Gastroesophageal sphincter (tissue), 4 donors: ENCODE results near the gene INPP5A. TPM values are rescaled to one million over a fixed set of nuclear protein-coding genes. Genes with fewer than 3 reads are reported as not detected.

ENCODE experiments used
- ATAC-seq: fragments of 150-250 bp; one replicate; pipeline ENCODE4 v1.9.1; 2016; ENCODE audit warnings: mild to moderate bottlenecking, moderate library complexity
- H3K27ac ChIP-seq, 4 donors: fragments of 200-600 bp; sonication (generic) in 3 of 4; 1 replicate in 3 of 4; 2 replicates in 1 of 4; pipeline ENCODE4 v1.5.1; 2016 to 2019
- H3K27me3 ChIP-seq: fragments of 200-600 bp; sonication (generic); one replicate; pipeline ENCODE4 v1.5.1; 2019
- H3K36me3 ChIP-seq, 2 donors: fragments of 200-600 bp; sonication (generic); one replicate each; pipeline ENCODE4 v1.5.1; 2019; ENCODE audit warnings: control low read depth in 1 of 2
- H3K4me1 ChIP-seq, 3 donors: fragments of 200-600 bp; sonication (generic); 1 replicate in 2 of 3; 2 replicates in 1 of 3; pipeline ENCODE4 v1.5.1; 2016 to 2019; ENCODE audit warnings: control low read depth in 2 of 3
- H3K4me3 ChIP-seq, 2 donors: fragments of 200-600 bp; sonication (generic); one replicate each; pipeline ENCODE4 v1.5.1; 2019; ENCODE audit warnings: mild to moderate bottlenecking in 1 of 2, moderate library complexity in 1 of 2
- H3K9me3 ChIP-seq, 3 donors: fragments of 200-600 bp; sonication (generic); one replicate each; pipeline ENCODE4 v1.5.1; 2017 to 2019; ENCODE audit warnings: control low read depth in 2 of 3
- EP300 ChIP-seq: sonication (generic); formaldehyde crosslinking; IDR thresholded peaks from one replicate; pipeline ENCODE4 v1.6.1; 2017; ENCODE audit warnings: antibody characterized with exemption, mild to moderate bottlenecking
- POLR2A ChIP-seq, 2 donors: fragments of 450-650 bp; IDR thresholded peaks; one replicate each; pipeline ENCODE4 v1.6.1; 2017; ENCODE audit warnings: antibody characterized with exemption in 2 of 2, mild to moderate bottlenecking in 2 of 2, moderate library complexity in 1 of 2
- POLR2AphosphoS5 ChIP-seq: sonication (generic); formaldehyde crosslinking; IDR thresholded peaks from one replicate; pipeline ENCODE4 v1.6.1; 2017; ENCODE audit warnings: antibody characterized with exemption
- WGBS, 2 donors: methylation state at CpG; one replicate each; pipeline ENCODE4 v1.1.5; 2018; ENCODE audit warnings: low coverage in 1 of 2; 5-methylcytosine and 5-hydroxymethylcytosine counted together
- total RNA-seq, 4 donors: library from RNA; depleted of rRNA; stranded (reverse); fragments of >200 nt; gene quantifications; one replicate each; pipeline ENCODE4 v1.1.0, GENCODE V29; 2016
- TF ChIP-seq, protein P1 (sequence below), 4 experiments: fragments of 200-600 bp in 2 of 4; fragments of 450-650 bp in 2 of 4; sonication (generic) in 1 of 4; IDR thresholded peaks; one replicate each; pipeline ENCODE4 v1.5.1; 2017 to 2019; ENCODE audit warnings: antibody characterized with exemption in 4 of 4, mild to moderate bottlenecking in 2 of 4, moderate library complexity in 2 of 4

The INPP5A gene
- total RNA-seq, 4 donors from 2014 or later = 111 to 288 (median 215) TPM

DNA sequence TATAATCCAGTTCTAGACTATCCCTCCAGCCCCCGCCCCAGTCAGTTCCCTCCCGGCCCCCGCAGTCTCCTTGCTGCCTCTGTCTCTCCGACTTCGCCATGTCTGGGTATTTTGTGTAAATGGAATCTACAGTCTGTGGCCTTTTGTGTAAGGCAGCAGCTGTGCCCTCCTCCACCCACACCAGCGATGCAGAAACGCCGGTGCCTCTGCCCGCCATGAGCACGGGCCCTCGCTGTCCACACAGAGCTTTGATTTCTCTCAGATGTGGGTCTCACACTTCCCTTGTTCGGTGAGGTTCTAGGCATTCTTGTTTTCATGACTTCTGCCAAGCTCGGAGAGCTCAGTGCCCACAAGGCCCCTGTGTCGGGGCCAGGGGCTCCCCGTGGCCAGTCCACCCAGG lies 210.5 kb downstream of the INPP5A start:
- Histone ChIP-seq H3K4me1 (peaks cover 0 to 35% (median 0%) of the 10 kb centered on the region in 3 donors), H3K27me3 (no peaks in the 10 kb centered on the region), H3K27ac (no peak overlapping the region), H3K36me3 (peaks cover 0 to 68% of the 10 kb centered on the region in 2 donors), H3K4me3 (no peak overlapping the region), H3K9me3 (no peaks in the 10 kb centered on the region)
- 75 to 90% methylated on average over 6 to 9 of the region's 15 CpGs for WGBS, 2 donors
- ATAC-seq = no peak
- TF ChIP-seq, protein P1, sequence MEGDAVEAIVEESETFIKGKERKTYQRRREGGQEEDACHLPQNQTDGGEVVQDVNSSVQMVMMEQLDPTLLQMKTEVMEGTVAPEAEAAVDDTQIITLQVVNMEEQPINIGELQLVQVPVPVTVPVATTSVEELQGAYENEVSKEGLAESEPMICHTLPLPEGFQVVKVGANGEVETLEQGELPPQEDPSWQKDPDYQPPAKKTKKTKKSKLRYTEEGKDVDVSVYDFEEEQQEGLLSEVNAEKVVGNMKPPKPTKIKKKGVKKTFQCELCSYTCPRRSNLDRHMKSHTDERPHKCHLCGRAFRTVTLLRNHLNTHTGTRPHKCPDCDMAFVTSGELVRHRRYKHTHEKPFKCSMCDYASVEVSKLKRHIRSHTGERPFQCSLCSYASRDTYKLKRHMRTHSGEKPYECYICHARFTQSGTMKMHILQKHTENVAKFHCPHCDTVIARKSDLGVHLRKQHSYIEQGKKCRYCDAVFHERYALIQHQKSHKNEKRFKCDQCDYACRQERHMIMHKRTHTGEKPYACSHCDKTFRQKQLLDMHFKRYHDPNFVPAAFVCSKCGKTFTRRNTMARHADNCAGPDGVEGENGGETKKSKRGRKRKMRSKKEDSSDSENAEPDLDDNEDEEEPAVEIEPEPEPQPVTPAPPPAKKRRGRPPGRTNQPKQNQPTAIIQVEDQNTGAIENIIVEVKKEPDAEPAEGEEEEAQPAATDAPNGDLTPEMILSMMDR (IDR thresholded peaks at IDR 0.05) = no peak
- TF ChIP-seq EP300 (no peak), POLR2A (IDR thresholded peaks at IDR 0.05) (no peak), POLR2AphosphoS5 (no peak)

DNA sequence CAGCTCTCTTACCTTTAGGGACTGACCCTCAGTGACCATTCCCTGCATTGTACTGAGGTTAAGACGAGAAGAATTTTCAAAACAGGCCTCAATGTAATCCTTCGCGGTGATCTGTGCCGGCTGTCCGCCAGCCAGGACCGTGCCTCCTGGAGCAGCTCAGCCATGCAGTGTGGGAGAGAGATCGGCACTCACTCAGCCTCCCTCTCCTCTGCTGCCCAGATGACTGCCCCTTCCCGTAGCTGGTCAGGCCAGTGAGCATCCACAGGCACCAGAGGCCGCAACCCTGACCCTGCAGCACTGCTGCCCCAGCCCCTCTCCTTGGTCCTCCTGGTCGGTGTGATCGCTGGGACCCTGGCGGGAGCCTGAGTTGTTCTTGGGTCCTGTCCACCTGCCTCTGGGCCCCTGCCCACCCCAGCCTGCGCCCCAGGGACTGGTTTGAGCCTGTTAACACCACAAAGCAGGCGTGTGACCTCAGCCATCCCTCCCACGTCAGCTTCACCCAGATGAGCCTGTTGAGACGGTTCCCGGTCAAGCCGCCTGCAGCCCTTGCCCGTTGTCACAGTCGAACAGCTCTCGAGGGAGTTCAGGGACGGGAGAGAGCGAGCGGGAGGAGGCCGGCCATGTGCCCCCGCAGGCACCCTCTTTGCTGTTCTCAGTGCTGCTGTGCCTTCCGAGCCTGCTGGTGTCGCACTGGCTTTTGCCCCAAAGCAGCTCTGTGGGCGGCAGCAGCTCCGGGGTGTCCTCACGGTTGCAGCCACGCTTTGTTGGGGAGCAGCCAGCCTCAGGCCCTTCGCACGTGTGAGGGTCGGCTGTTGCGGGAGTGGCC lies 211.2 kb downstream of the INPP5A start:
- Histone ChIP-seq H3K9me3 (no peaks in the 10 kb centered on the region), H3K27me3 (no peaks in the 10 kb centered on the region), H3K4me1 (peaks cover 0 to 30% (median 0%) of the 10 kb centered on the region in 3 donors), H3K4me3 (no peak overlapping the region), H3K27ac (no peak overlapping the region), H3K36me3 (peaks cover 0 to 69% of the 10 kb centered on the region in 2 donors)
- TF ChIP-seq POLR2A (IDR thresholded peaks at IDR 0.05) = no peak
- TF ChIP-seq, protein P1 (IDR thresholded peaks at IDR 0.05) = no peak
- TF ChIP-seq EP300 = no peak
- TF ChIP-seq POLR2AphosphoS5 = no peak
- 72 to 82% methylated on average over 2 to 7 of the region's 36 CpGs for WGBS, 2 donors
- ATAC-seq = no peak

DNA sequence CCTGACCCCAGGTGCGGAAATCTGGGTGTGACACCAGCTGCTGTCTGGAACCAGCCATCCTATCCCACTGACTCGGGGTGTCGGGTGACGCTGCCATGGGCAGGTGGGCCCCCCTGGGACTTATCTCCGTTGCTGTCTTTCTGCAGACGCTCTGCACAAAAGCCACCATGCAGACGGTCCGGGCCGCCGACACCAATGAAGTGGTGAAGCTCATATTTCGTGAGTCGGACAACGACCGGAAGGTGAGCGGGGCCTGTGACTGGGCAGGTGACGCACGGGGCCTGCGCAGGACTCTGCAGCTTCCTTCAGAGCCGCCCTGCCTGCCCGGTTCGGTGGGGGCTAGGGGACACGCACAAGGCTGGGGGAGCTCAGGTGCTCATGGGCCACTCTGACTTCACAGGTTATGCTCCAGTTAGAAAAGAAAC lies 211.8 kb downstream of the INPP5A start:
- Histone ChIP-seq H3K4me1 (peaks cover 0 to 30% (median 0%) of the 10 kb centered on the region in 3 donors), H3K4me3 (no peak overlapping the region), H3K36me3 (peaks cover 0 to 69% of the 10 kb centered on the region in 2 donors), H3K9me3 (no peaks in the 10 kb centered on the region), H3K27ac (no peak overlapping the region), H3K27me3 (no peaks in the 10 kb centered on the region)
- TF ChIP-seq POLR2A (IDR thresholded peaks at IDR 0.05) = no peak
- TF ChIP-seq, protein P1 (IDR thresholded peaks at IDR 0.05) = no peak
- no peak for TF ChIP-seq EP300
- no peak for TF ChIP-seq POLR2AphosphoS5
- no CpG with 5 or more reads among the region's 22 CpGs for WGBS, 2 donors
- ATAC-seq = no peak

DNA sequence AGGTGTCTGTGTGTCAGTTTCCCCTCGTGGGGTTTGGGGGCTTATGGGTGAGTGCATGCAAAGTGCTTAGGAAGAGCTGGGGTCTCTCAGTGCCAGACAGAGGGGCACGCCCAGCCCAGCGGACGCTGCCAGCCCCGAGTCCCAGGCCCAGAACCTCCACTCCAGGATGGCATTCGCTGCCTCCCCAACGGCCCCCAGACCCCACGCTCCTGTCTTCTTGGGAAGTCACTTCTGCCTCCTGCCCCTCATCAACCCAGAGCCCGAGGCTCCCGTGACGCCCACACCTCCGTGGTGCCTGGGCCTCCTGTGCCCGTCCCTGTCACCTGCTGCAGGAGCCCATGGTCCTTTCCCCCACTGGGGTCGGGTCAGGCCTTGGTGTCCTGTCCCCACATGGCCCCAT lies 213.3 kb downstream of the INPP5A start:
- Histone ChIP-seq H3K4me1 (peaks cover 0 to 22% (median 0%) of the 10 kb centered on the region in 3 donors), H3K36me3 (peaks cover 0 to 76% of the 10 kb centered on the region in 2 donors), H3K27me3 (no peaks in the 10 kb centered on the region), H3K27ac (no peak overlapping the region), H3K4me3 (no peak overlapping the region), H3K9me3 (no peaks in the 10 kb centered on the region)
- TF ChIP-seq POLR2A (IDR thresholded peaks at IDR 0.05) (no peak), EP300 (no peak), POLR2AphosphoS5 (no peak)
- TF ChIP-seq, protein P1 (IDR thresholded peaks at IDR 0.05) = no peak
- WGBS, 2 donors = 89 to 90% methylated on average over 2 to 3 of the region's 14 CpGs
- ATAC-seq = no peak

DNA sequence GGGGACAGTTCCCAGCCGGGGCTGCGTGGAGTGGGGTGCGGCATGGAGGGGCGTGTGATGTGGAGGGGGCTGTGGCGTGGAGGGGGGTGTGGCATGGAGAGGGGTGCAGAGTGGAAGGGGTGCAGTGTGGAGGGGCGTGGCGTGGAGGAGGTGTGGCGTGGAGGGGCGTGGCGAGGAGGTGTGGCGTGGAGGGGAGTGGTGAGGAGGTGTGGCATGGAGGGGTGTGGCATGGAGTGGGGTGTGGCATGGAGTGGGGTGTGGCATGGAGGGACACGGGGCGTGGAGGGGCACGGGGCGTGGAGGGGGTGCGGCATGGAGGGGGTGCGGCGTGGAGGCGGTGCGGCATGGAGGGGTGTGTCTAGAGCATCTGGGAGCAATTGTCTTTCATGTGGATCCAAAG lies 214.8 kb downstream of the INPP5A start:
- 92 to 100% methylated on average over 2 to 10 of the region's 20 CpGs for WGBS, 2 donors
- no peak for TF ChIP-seq EP300
- no peak for TF ChIP-seq POLR2AphosphoS5
- no peak for TF ChIP-seq POLR2A (IDR thresholded peaks at IDR 0.05)
- TF ChIP-seq, protein P1 (IDR thresholded peaks at IDR 0.05) = no peak
- Histone ChIP-seq H3K4me3 (no peak overlapping the region), H3K27me3 (no peaks in the 10 kb centered on the region), H3K27ac (no peak overlapping the region), H3K4me1 (peaks cover 0 to 8% (median 0%) of the 10 kb centered on the region in 3 donors), H3K36me3 (peaks cover 0 to 90% of the 10 kb centered on the region in 2 donors), H3K9me3 (no peaks in the 10 kb centered on the region)
- no peak for ATAC-seq
